Measurements from ENCODE around the gene GSTO1. TPM values are rescaled to one million over a fixed set of nuclear protein-coding genes. Genes with fewer than 3 reads are reported as not detected.
"Not testable (repeated sequence)": the region's sequence is repeated elsewhere in the genome, so short reads cannot be mapped to it uniquely, and the experiment has no call there.

The GSTO1 gene
- total RNA-seq, 1 experiment from 2014 or later = 126 TPM

- H3K4me1 ChIP-seq (ENCODE audit: insufficient read depth, low read length, poor library complexity, severe bottlenecking) = no peaks in the 10 kb centered on the region
- no peaks in the 10 kb centered on the region for H3K36me3 ChIP-seq (ENCODE audit: insufficient read depth, low read length, poor library complexity, severe bottlenecking)
- no peak for DNase-seq (ENCODE audit: low spot score)
- CTCF ChIA-PET = no interaction called here
- H3K27me3 ChIP-seq (replicated peaks; ENCODE audit: insufficient read depth, low read depth, low read length, poor library complexity) = peaks cover 5% of the 10 kb centered on the region
- intact Hi-C loops (cut with micrococcal nuclease; ENCODE audit: unreplicated experiment) = no loop called here
- no peak overlapping the region for H3K4me3 ChIP-seq (ENCODE audit: low read depth, low read length, poor library complexity, severe bottlenecking)
- BruUV-seq (replicated peaks) = no TSS peak
- TF ChIP-seq EZH2 (IDR thresholded peaks at IDR 0.05; ENCODE audit: borderline replicate concordance, low read depth, low read length, poor library complexity, severe bottlenecking) (no peak), CTCF (conservative IDR thresholded peaks at IDR 0.05; ENCODE audit: low read depth, low read length) (no peak)
- POLR2A ChIA-PET (ENCODE audit: low non-redundant PET) = no interaction called here
- H3K27ac ChIP-seq (ENCODE audit: low read depth, low read length, poor library complexity, severe bottlenecking) = no peak overlapping the region
- H3K9me3 ChIP-seq (ENCODE audit: low read depth, low read length, poor library complexity, severe bottlenecking) = no peaks in the 10 kb centered on the region
Observed at GRCh38 chr10:104247513-104248146, 7.1 kb upstream of the GSTO1 start.

GRCh38 chr10:104248931-104249330 lies 5.8 kb upstream of the GSTO1 start:
- CTCF ChIA-PET; H3K4me3 ChIP-seq (ENCODE audit: low read depth, low read length, poor library complexity, severe bottlenecking); BruUV-seq (replicated peaks); H3K27me3 ChIP-seq (replicated peaks; ENCODE audit: insufficient read depth, low read depth, low read length, poor library complexity); intact Hi-C loops (cut with micrococcal nuclease; ENCODE audit: unreplicated experiment); H3K36me3 ChIP-seq (ENCODE audit: insufficient read depth, low read length, poor library complexity, severe bottlenecking); DNase-seq (ENCODE audit: low spot score); H3K4me1 ChIP-seq (ENCODE audit: insufficient read depth, low read length, poor library complexity, severe bottlenecking); H3K9me3 ChIP-seq (ENCODE audit: low read depth, low read length, poor library complexity, severe bottlenecking); H3K27ac ChIP-seq (ENCODE audit: low read depth, low read length, poor library complexity, severe bottlenecking): not testable (repeated sequence)
- POLR2A ChIA-PET (ENCODE audit: low non-redundant PET) = interaction anchor here (0.6 kb wide), 1 partner anchor 566 kb away, joined by 4 read pairs; no protein-coding TSS in a partner anchor

- no peaks in the 10 kb centered on the region for H3K9me3 ChIP-seq (ENCODE audit: low read depth, low read length, poor library complexity, severe bottlenecking)
- H3K4me1 ChIP-seq (ENCODE audit: insufficient read depth, low read length, poor library complexity, severe bottlenecking) = peaks cover 7% of the 10 kb centered on the region
- no peak overlapping the region for H3K27ac ChIP-seq (ENCODE audit: low read depth, low read length, poor library complexity, severe bottlenecking)
- no peaks in the 10 kb centered on the region for H3K36me3 ChIP-seq (ENCODE audit: insufficient read depth, low read length, poor library complexity, severe bottlenecking)
- no peak overlapping the region for H3K4me3 ChIP-seq (ENCODE audit: low read depth, low read length, poor library complexity, severe bottlenecking)
- TF ChIP-seq CTCF (conservative IDR thresholded peaks at IDR 0.05; ENCODE audit: low read depth, low read length) (no peak), EZH2 (IDR thresholded peaks at IDR 0.05; ENCODE audit: borderline replicate concordance, low read depth, low read length, poor library complexity, severe bottlenecking) (no peak)
- ChIA-PET CTCF (no interaction called here), POLR2A (ENCODE audit: low non-redundant PET) (no interaction called here)
- no TSS peak for BruUV-seq (replicated peaks)
- intact Hi-C loops (cut with micrococcal nuclease; ENCODE audit: unreplicated experiment) = no loop called here
- no peak for DNase-seq (ENCODE audit: low spot score)
- peaks cover 5% of the 10 kb centered on the region for H3K27me3 ChIP-seq (replicated peaks; ENCODE audit: insufficient read depth, low read depth, low read length, poor library complexity)
Observed at GRCh38 chr10:104250371-104250770, 4.3 kb upstream of the GSTO1 start.

GRCh38 chr10:104251443-104251842 lies 3.2 kb upstream of the GSTO1 start:
- POLR2A ChIA-PET (ENCODE audit: low non-redundant PET) = no interaction called here
- H3K9me3 ChIP-seq (ENCODE audit: low read depth, low read length, poor library complexity, severe bottlenecking) = no peaks in the 10 kb centered on the region
- BruUV-seq (replicated peaks) = no TSS peak
- no peak for TF ChIP-seq EZH2 (IDR thresholded peaks at IDR 0.05; ENCODE audit: borderline replicate concordance, low read depth, low read length, poor library complexity, severe bottlenecking)
- TF ChIP-seq CTCF (conservative IDR thresholded peaks at IDR 0.05; ENCODE audit: low read depth, low read length) = no peak
- CTCF ChIA-PET = no interaction called here
- no peaks in the 10 kb centered on the region for H3K36me3 ChIP-seq (ENCODE audit: insufficient read depth, low read length, poor library complexity, severe bottlenecking)
- no peak for DNase-seq (ENCODE audit: low spot score)
- H3K27me3 ChIP-seq (replicated peaks; ENCODE audit: insufficient read depth, low read depth, low read length, poor library complexity) = peaks cover 5% of the 10 kb centered on the region
- intact Hi-C loops (cut with micrococcal nuclease; ENCODE audit: unreplicated experiment) = no loop called here
- H3K4me3 ChIP-seq (ENCODE audit: low read depth, low read length, poor library complexity, severe bottlenecking) = no peak overlapping the region
- no peak overlapping the region for H3K27ac ChIP-seq (ENCODE audit: low read depth, low read length, poor library complexity, severe bottlenecking)
- peaks cover 12% of the 10 kb centered on the region for H3K4me1 ChIP-seq (ENCODE audit: insufficient read depth, low read length, poor library complexity, severe bottlenecking)
